Endothelial cell of hepatic sinusoid (primary cell): ENCODE data around the gene AKIRIN2.

Experiments used
- in situ Hi-C: cut with HindIII; loops from 2 replicates; pipeline ENCODE4 v1.10.0; 2017; ENCODE audit warnings: low sequenced_read_pairs

AKIRIN2 gene

DNA sequence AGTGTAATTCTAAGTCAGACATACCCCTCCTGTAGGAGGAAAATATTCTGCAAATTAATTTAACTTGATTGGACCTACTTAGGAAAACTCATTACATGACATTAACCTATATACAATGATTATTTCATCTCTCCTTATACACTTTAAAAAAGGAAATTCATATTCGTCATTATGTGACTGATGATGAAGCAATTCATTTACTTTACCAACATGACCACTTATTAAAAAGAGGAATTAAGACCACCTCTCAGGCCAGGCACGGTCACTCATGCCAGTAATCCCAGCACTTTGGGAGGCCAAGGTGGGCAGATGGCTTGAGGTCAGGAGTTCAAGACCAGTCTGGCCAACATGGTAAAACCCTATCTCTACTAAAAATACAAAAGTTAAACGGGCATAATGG is 11.6 kb downstream of the AKIRIN2 start:
- in situ Hi-C loops = no loop called here

DNA sequence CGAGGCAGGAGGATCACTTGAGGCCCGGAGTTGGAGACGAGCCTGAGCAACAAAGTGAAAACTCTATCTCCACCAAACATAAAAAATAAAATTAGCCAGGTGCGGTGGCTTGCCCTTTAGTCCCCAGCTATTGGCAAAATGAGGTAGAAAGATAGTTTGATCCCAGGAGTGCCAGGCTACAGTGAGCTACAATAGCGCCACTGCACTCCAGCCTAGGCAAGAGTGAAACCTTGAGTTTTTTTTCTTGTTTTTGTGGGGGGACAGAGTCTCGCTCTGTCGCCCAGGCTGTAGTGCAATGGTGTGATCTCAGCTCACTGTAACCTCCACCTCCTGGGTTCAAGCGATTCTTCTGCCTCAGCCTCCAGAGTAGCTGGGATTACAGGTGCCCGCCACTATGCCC is 14.1 kb downstream of the AKIRIN2 start:
- in situ Hi-C loops = loop anchor here (5.0 kb wide), 1 partner anchor 74 kb away; no protein-coding TSS in a partner anchor

DNA sequence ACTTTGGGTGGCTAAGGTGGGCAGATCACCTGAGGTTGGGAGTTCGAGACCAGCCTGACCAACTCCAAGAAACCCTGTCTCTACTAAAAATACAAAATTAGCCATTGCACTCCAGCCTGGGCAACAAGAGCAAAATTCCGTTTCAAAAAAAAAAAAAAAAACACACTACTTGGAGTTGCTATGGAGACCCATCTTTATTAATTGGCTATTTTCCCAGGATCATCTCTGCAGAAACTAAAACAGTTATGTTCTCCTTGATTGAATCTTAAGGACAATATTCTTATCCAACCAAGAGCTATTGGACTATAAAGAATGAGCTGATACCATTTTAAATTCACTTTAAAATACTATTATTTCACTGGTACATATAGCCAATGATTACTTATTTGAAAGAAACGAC is 14.7 kb downstream of the AKIRIN2 start:
- in situ Hi-C loops = loop anchor here (5.0 kb wide), 1 partner anchor 75 kb away; no protein-coding TSS in a partner anchor

DNA sequence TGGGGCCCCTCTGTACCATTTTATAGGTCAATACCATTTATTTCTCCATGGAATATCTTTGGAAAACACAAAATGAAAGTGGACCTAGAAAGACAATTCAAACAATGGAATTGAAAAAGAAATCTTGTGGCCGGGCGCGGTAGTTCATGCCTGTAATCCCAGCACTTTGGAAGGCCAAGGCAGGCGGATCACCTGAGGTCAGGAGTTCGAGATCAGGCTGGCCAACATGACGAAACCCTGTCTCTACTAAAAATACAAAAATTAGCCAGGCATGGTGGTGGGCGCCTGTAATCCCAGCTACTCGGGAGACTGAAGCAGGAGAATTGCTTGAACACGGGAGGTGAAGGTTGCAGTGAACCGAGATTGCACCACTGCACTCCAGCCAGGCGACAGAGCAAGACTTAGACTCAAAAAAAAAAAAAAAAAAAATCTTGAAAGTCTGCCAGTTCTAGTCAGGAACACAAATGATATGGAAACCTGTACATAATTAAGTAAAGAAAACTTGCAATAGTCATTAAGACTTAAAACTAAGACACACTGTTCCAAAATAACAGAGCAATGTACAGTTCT is 15.3 kb downstream of the AKIRIN2 start:
- in situ Hi-C loops = loop anchor here (5.0 kb wide), 1 partner anchor 76 kb away; no protein-coding TSS in a partner anchor

DNA sequence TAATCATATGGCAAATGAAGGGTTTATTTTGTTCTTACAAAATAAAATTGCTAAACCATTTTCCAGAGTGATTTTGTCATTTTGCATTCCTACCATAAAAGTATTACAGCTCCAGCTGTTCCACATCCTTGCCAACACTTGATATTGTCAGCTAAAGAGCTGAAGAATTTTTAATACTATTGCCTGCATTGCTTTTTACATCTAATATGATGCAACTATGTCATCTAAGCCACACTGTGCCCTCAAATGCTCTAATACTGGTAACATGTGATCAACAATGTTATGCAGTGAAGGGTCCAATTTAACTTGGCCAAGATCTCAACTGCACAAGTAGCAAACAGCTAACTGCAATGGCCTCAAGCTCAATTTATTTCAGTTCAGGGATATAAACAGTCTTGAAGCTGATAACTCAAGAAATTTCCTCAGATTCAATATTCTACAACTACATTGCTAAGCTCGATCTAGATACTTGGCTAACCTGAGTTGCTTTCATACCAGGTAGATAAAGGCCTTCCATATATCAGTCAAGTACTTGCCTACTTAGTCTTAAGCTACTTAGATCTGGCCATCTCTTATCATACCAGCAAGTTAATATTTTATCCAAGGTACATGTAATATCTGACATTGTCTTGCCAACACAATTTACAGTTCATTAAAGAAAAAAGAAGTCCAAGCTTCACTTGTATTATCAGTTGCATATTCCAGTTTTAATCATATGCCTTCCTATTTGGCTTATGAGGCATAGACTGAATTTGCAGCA is 17.0 kb downstream of the AKIRIN2 start:
- in situ Hi-C loops = loop anchor here (5.0 kb wide), 1 partner anchor 77 kb away; no protein-coding TSS in a partner anchor

DNA sequence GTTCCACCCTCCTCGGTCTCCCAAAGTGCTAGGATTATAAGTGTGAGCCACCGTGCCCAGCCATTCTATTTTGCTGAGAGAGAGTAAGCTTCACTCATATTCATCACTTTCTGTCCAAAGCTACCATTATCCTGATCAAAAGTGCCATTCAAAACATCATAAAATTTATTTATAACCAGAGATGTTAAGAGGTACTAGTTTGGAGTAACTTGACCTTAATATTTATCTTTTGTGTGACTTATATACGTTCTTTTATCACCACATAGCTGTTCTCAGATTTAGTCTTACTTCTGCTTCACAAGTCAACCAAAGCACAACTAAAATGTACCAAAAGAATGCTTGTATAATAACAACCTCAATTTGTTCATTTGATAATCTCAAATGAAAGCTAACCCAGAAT is 18.1 kb downstream of the AKIRIN2 start:
- in situ Hi-C loops = no loop called here

GRCh38 chr6:87682310-87682709 is 19.7 kb downstream of the AKIRIN2 start:
- in situ Hi-C loops = no loop called here

DNA sequence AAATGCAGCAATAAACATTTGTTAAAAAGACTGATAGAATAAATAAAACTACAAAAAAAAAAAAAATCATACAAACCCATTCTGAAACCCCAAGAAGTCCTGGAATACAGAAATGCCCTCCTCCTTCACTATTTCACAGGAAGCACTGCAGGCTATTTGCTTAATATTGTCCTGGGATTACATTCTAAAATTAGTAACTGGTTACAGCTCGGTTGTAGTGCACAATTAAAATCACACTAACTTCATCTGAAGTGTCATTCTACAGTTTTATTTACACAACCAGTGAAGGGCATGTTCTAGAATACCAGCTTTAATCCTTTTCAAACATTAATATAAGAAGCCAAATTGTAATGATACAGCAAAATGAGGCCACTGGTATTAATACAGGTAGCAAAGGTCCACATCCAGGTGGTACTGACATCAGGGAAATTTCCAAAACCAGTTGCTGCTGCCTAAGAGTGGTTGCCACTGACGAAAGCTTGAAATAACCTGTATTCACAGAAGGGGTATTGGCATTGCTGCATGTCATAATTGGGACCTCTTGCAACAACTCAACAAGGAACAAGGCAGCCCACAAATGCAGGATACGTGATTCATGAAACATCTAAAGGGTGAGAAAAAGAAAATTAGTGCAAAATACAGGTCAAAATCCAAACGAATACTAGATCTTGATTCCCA is 26.9 kb downstream of the AKIRIN2 start:
- in situ Hi-C loops = no loop called here

GRCh38 chr6:87674290-87674689 is 27.7 kb downstream of the AKIRIN2 start:
- in situ Hi-C loops = no loop called here

DNA sequence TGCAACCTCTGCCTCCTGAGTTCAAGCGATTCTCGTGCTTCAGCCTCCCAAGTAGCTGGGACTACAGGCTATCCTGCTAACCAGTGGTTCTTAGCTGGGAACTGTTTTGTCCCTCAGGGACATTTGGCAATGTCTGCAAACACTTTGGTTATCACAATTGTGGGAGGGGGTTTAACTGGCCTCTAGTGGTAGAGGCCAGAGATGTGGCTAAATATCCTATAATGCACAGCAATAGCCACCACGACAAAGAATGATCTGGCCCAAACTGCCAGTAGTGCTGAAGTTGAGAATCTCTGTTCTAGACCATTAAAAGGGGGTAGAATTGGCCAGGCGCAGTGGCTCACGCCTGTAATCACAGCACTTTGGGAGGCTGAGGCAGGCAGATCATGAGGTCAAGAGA is 28.8 kb downstream of the AKIRIN2 start:
- in situ Hi-C loops = no loop called here

- in situ Hi-C loops = no loop called here
These were observed 29.4 kb downstream of the AKIRIN2 start for GRCh38 chr6:87672641-87673040.

GRCh38 chr6:87671555-87672029 is 30.4 kb downstream of the AKIRIN2 start:
- in situ Hi-C loops = no loop called here

DNA sequence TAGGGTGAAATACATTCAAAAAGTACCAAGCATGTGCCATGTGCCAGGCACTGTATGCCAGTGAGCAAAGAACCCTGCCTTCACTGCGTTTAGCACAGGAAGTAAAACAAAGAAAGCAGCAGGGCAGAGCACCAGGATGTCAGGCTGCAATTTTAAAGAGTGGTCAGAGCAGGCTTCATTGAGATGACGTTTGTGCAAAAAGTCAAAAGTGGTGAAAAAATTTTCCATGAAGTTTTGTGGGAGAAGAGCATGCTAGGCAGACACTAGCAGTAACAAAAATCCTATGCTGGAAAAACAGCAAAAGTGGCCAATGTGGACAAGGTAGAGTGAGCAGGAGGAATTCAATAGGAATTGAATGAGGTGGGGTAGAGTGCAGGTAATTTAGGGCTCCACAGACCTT is 31.3 kb downstream of the AKIRIN2 start:
- in situ Hi-C loops = no loop called here

DNA sequence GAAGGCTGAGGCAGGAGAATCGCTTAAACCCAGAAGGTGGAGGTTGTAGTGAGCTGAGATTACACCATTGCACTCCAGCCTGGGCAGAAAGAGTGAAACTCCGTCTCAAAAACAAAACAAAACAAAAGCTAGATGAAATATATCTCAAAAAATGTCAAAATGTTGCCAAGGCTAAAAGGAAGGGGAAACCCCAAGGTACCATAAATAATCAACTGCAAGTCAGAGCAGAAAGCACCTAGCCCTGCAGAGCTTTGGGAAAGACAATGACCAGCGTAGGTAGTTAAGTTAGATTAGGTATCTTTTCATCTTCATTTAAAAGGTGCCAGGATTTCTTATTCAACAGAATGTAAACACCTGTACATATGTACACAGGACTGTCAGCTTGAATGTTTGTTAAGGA is 33.0 kb downstream of the AKIRIN2 start:
- in situ Hi-C loops = no loop called here

DNA sequence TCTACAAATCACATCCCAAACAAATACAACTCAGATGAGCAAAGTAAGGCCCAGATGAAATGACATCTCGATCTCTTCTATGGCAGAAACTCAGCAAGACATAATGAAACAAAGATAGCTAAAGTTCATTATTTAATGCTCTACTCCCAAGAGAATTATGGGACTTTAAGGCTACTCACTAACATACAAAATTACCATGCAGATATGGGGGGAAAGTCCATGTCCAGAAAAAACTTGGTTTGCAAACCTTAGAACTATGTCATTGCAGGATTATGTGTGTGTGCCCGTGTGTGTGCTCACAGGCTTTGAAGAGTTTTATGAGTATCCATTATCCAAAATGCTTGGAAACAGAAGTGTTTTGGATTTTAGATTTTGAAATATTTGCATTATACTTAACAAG is 34.0 kb downstream of the AKIRIN2 start:
- in situ Hi-C loops = no loop called here

GRCh38 chr6:87667032-87667431 is 35.0 kb downstream of the AKIRIN2 start:
- in situ Hi-C loops = no loop called here

DNA sequence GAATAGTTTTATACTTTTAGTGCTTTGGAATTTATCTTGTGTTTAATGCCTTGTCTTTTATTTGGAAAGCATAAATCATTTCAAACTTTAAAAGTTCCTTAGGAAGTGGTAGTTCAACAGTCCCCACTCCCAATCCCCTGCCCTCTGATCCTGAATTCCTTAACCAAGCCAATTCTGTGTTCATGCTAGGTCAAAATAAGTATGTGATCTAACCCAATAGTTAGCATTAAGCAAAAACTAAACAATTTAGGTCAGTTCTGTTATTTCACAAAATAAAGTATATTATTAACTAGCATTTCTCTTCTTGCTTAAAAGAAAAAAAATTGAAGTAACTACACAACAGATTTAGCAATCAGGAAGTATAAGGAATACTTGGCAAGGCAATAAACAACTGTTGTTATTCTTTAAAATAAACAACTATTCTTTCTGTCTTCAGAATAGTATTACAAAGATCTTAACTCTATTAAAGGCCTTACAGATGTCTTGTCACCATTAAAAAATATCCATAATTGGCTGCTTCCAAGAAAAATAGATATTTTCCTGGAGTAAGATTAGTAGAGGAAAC is 37.0 kb downstream of the AKIRIN2 start:
- in situ Hi-C loops = no loop called here

GRCh38 chr6:87663434-87663833 is 38.6 kb downstream of the AKIRIN2 start:
- in situ Hi-C loops = no loop called here

DNA sequence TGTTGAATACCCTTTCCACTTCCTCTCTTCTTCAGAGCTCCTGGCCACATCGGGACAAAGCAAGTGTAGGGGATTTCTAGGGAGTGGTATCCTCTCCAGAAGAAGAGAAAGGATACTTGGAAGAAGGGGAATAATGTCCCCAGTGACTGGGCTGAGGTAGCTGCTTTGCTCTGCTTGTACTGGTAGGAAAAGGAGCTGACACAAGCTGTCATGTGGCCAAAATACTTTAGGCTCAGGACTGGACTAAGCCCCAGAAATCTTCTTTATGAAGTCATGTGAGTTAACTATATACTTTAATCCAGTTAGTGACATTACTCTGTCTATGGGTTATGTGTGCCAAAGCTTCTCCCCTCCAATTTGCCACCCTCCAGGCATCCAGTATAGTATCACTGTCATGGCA is 40.5 kb downstream of the AKIRIN2 start:
- in situ Hi-C loops = no loop called here

DNA sequence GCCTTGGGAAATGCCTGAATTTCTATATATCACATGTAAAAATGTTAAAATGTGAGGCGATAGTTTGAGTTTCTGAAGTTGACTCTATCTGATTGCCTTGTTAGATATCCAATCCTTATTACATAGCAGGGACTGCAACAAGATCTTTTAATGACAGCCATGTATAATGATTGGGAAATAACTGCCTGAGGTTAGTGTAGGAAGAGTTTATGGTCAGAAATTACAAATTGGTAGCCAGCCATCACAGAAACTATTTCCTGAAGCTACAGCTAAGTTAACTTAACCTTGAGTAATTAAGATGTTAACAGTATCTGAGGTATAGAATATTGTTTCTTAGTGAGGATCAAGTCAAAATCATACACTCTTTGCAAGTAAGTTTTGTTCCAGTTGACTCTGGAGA is 41.0 kb downstream of the AKIRIN2 start:
- in situ Hi-C loops = no loop called here

DNA sequence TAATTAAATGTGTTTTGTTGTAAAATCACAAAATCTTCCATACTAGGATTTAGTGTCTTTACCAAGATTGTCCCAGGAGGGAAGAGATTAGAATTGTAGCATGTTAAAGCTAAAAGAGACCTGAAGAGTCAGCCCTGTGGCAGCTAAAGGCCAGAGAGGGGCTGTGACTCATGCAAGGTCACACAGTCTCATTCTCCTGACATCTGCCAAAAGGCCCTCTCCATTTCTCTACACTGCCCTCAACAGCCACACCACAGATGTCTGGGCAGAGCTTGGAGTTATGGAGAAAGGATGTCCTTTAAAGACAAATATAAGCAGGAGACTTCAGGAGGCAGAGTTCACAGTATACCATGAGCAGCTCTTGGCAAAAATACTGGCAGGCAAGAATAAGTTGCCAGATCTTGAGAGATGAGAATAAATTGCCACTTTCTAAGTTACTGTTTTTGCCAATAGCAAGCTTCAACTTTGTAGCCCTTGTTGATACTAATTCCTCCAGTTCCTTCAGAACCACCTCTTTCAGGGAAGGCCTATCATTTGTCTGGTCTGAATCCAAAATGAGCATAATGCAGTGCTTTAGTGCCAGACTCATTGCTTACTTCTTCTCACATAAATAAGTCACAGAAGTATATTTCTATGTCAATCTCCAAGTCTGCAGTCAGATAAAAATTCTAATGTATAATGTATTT is 41.7 kb downstream of the AKIRIN2 start:
- in situ Hi-C loops = no loop called here
